SK-N-MC (cell line): ENCODE measurements around the gene GVQW3.

Experiments used
- EZH2 ChIP-seq: fragments of 200-600 bp; sonication (generic); IDR thresholded peaks from one replicate; pipeline ENCODE4 v1.6.1; 2017; ENCODE audit warnings: antibody characterized with exemption
- POLR2AphosphoS5 ChIP-seq: IDR thresholded peaks from 2 replicates; pipeline ENCODE4 v1.6.1; 2012; ENCODE audit warnings: mild to moderate bottlenecking, low read depth, low read length, borderline replicate concordance

DNA sequence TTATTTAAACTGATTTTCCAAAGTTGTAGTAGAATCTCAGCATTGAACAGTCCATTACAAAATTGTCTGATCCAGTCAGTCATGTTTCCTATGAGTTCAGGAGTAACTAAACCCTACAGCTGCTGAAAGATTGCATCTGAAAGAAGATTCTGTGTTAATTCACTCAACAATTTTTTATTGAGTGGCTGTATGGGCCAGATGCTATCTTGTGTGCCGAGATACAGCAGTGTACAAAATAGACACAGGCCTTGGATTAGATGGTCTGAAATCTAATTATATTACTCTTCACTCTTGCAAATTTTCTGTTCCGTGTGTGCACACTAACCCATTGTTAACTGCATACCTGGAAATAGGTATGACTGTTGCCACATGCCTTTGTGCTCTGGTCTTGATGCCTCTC lies 7.3 kb downstream of the GVQW3 start:
- TF ChIP-seq POLR2AphosphoS5 = no peak
- no peak for TF ChIP-seq EZH2
